ENCODE data around the gene DNAH12.
"Not testable (repeated sequence)": the region's sequence is repeated elsewhere in the genome, so short reads cannot be mapped to it uniquely, and the experiment has no call there.

DNAH12 gene

GRCh38 chr3:57518276-57518915, 25.7 kb downstream of the DNAH12 start:
- DNase-seq (ENCODE audit: low spot score) = no peak

DNA sequence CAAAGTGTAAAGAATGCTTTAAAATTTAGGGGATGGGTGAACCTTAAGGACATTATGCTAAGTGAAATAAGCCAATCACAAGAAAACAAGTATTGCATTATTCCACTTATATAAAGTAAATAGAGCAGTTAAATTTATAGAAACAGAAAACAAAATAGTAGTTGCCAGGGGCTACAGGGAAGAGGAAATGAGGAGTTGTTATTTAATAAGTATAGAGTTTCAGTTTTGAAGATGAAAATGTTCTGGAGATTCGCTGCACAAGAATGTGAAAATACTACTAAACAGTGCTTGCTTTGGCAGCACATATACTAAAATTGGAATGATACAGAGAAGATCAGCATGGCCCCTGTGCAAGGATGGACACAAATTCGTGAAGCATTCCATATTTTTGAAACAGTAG, 32.0 kb downstream of the DNAH12 start:
- DNase-seq (ENCODE audit: low spot score) = no peak

DNA sequence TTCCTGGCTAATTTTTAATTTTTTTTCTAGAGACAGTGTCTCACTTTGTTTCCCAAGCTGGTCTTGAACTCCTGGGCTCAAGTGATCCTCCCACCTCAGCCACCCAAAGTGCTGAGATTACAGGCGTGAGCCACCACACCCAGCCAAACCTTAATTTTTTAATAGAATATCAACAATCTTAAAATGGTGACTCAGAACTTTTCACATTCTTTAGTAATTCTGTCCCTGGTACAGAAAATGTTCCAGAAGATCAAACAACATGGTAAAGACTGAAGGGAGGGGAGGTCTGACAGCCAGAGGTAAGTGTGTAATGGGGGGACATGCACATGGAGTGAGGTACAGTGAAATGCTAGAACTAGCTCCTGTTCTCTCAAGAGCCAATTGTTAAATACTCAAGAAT, 38.2 kb downstream of the DNAH12 start:
- DNase-seq (ENCODE audit: low spot score) = no peak

DNA sequence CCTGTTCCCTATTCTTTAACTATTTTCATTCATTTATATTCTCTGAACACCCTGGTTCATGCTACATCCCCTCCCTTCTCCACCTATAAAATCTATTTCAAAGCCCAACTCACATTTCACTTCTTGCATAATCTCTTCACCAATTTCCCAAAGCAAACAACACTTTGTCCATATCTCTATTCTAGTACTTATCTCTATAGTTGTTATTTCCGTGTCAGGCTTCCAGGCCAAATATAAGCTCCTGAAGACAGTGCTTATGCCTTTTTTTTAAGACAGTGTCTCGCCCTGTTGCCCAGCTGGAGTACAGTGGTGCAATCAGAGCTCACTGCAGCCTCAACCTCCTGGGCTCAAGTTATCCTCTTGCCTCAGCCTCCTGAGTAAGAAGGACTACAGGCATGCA, 43.6 kb downstream of the DNAH12 start:
- no peak for DNase-seq (ENCODE audit: low spot score)

DNA sequence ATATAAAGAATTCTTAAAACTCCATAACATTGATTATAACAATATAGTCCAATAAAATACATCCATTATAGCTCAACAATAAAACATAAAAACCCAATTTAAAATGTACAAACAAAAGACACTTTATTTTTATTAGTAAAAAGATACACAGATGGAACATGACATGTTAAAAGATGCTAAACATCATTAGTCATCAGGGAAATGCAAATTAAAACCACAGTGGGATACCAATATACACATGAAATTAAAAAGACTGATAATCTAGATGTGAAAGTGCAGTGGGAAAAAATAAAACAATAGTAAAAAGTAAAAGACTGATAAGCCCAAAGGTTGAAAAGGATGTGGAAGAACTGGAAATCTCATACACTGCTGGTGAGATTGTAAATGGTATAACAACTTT, 46.2 kb downstream of the DNAH12 start:
- DNase-seq (ENCODE audit: low spot score) = no peak

GRCh38 chr3:57484563-57484962, 59.6 kb downstream of the DNAH12 start:
- DNase-seq (ENCODE audit: low spot score) = no peak

- DNase-seq (ENCODE audit: low spot score) = not testable (repeated sequence)
Measured at GRCh38 chr3:57477193-57477592, 67.0 kb downstream of the DNAH12 start.

GRCh38 chr3:57464801-57465200, 79.3 kb downstream of the DNAH12 start:
- DNase-seq (ENCODE audit: low spot score) = no peak

DNA sequence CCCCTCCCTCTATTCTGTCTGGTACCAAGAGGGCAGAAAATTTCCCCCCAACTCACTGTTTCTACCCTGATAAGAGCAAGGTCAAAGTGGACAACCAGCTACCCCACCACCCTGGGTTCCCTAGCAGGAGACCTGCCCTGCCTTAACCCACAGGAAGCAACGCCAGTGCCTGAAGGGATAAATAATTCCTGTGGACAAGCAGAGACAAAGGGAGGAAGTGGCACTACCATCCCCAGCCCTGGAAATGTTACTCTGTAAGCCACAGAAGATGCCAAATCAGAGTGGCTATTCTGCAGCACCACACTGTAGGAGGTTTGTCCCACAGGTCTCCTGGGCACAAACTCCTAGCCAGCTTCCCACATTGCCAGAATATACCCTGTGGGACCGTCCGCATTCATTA, 80.1 kb downstream of the DNAH12 start:
- DNase-seq (ENCODE audit: low spot score) = no peak

DNA sequence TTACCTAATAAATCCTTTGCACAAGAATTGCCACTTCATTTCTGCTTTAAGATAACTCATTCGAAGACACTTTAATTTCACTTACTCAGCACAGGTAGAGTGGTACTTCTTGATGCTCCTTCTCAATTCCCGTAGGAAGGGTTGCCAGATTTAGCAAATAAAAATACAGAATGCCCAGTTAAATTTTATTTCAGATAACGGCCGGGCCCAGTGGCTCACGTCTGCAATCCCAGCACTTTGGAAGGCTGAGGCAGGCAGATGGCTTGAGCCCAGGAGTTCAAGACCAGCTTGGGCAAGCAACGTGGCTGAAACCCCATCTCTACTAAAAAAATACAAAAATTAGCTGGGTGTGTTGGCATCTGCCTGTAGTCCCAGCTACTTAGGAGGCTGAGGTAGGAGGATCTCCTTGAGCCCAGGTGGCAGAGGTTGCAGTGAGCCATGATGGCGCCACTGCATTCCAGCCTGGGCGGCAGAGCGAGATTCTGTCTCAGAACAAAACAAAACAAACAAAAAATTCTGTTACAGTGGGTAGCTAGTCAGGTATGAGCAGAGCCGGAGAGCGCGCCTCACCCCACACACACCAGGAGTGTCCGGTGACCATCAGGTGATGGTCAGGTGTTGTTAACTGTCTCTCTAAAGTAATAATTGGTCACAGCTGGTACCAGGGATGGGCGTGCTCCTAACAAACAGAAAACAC, 92.8 kb downstream of the DNAH12 start:
- no peak for DNase-seq (ENCODE audit: low spot score)

- DNase-seq (ENCODE audit: low spot score) = not testable (repeated sequence)
Measured at GRCh38 chr3:57449276-57449847, 94.8 kb downstream of the DNAH12 start.

GRCh38 chr3:57448489-57448888, 95.7 kb downstream of the DNAH12 start:
- DNase-seq (ENCODE audit: low spot score) = not testable (repeated sequence)

DNA sequence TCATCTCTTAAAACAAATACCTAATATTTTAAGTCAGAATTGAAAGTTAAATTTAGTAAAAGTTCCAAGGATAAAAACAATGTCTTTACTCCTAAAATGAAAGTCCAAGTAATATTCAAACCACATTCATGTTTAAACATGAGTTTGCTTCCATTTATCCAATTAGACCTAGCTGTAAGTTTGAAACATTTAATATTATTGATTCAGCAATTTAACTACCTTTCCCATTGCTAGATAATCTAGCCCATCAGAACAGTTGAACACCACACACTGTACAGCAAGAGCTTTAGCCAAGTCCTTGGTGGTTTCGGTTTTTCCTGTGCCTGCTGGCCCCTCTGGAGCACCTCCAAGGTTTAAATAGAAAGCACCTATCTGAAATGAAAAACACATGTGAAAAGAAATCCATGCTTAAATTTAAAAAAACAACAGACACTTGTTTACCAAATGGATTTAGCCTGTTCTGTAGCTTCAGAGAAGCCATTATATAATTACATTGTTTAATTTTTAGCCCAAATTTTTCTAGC, 97.8 kb downstream of the DNAH12 start:
- DNase-seq (ENCODE audit: low spot score) = no peak

- DNase-seq (ENCODE audit: low spot score) = no peak
Measured at GRCh38 chr3:57444469-57444868, 99.7 kb downstream of the DNAH12 start.

DNA sequence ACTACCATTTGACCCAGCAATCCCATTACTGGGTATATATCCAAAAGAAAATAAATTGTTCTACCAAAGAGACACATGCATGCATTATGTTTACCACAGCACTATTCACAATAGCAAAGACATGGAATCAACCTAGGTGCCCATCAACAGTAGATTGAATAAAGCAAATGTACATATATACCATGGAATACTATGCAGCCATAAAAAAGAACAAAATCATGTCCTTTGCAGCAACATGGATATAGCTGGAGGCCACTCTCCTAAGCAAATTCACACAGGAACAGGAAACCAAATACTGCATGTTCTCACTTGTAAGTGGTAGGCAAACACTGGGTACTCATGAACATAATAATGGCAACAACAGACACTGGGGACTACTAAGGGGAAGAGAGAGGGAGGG, 104.0 kb downstream of the DNAH12 start:
- DNase-seq (ENCODE audit: low spot score) = not testable (repeated sequence)

- DNase-seq (ENCODE audit: low spot score) = not testable (repeated sequence)
Measured at GRCh38 chr3:57438460-57438859, 105.7 kb downstream of the DNAH12 start.

GRCh38 chr3:57436195-57436761, 107.9 kb downstream of the DNAH12 start:
- DNase-seq (ENCODE audit: low spot score) = no peak

DNA sequence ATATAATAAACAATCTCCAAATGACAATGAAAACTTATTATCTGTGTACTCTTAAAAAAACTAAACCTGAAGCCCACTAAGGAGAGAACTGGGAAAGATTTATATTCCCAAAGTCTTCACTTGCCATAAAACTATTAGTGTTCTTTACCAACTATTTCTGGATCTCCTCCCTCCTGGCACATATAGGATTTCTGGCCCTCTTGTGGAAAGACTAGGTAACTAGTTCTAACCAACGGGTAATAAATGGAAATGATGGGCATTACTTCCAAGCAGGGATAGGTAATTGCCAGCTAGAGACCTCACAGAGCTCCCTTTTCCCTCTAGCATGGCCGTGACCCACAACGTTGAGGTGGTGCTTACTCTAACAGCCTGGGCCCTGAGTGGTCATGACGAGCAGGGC, 110.1 kb downstream of the DNAH12 start:
- DNase-seq (ENCODE audit: low spot score) = peak; percentile 11

GRCh38 chr3:57423335-57423734, 120.8 kb downstream of the DNAH12 start:
- no peak for DNase-seq (ENCODE audit: low spot score)

- no peak for DNase-seq (ENCODE audit: low spot score)
Measured at GRCh38 chr3:57421336-57421735, 122.8 kb downstream of the DNAH12 start.

DNA sequence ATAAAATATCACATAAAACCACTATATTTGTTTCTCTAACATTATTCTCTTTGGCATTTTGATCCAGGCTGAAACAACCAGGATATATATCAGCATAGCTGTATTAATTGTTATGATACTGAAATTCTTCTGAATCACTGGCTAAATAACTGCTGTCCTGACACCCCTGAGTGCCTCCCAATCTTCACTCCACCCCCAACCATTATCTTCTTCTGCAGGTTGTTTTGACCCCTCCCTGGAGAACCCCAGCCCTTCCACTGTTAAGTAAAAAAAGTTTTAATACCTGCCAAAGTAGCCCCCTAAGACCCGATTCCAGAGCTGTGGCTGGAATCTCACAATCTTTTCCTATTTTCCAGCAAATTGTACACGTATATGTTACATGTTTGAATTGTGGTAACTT, 124.1 kb downstream of the DNAH12 start:
- DNase-seq (ENCODE audit: low spot score) = no peak

DNA sequence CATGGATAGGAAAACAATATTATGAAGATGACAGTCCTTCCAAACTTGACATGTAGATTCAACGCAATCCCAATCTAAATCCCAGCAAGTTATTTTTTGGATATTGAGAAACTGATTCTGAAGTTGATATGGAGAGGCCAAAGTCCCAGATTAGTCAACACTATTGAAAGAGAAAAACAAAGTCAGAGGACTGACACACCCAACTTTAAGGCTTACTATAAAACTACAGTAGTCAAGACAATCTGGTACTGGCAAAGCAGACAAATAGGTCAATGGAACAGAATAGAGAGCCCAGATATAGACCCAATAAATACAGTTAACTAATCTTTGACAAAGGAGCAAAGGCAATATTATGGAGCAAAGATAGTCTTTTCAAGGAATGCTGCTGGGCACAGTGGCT, 132.4 kb downstream of the DNAH12 start:
- no peak for DNase-seq (ENCODE audit: low spot score)

DNA sequence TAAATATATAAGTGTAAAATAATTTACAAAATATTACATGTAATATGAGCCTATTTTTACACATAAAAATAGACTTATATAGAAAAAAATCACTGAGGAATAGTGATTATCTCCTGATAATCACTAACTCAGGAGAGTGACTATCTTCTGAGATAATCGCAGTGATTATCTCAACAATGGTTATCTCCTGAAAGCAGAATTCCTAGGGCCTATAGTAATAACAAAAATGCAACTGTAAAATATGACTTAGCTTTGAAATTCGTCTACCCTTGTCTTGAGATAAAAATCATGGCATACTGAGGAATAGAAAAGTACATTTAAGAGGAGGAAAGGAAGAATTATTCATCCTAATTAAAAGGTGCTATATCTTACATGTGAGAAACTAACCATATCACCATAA, 134.7 kb downstream of the DNAH12 start:
- DNase-seq (ENCODE audit: low spot score) = no peak
